ENCODE data around the gene RAB3A. TPM values are rescaled to one million over a fixed set of nuclear protein-coding genes. Genes with fewer than 3 reads are reported as not detected.

Gene RAB3A
- total RNA-seq, 1 experiment from 2014 or later = 1.2 TPM

DNA sequence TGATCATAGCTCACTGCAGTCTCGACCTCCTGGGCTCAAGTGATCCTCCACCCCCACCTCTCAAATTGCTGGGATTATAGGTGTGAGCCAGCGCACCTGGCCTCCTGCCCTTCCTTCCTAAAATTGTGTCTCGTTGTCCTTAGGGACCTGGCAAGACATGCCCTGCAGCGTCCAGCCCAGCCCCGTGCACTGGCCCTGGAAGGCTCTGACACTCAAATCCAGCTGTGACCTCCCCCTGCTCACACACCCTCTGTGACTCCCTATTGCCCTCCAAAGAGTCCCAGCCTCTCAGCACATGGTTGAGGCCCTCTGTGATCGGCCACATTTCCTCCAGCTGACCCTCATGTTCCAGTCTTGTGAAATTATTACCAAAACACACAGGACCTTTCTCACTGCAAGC is 5.9 kb downstream of the RAB3A start:
- peaks cover 9% of the 10 kb centered on the region for H3K36me3 ChIP-seq
- H3K4me1 ChIP-seq (replicated peaks) = peaks cover 12% of the 10 kb centered on the region
- H3K4me3 ChIP-seq = no peak overlapping the region
- no peak for DNase-seq (ENCODE audit: low read depth in 1 of 2, low spot score in 2 of 2)
- no peak overlapping the region for H3K27ac ChIP-seq
- no peaks in the 10 kb centered on the region for H3K27me3 ChIP-seq (replicated peaks)
- H3K9me3 ChIP-seq (replicated peaks) = no peaks in the 10 kb centered on the region

DNA sequence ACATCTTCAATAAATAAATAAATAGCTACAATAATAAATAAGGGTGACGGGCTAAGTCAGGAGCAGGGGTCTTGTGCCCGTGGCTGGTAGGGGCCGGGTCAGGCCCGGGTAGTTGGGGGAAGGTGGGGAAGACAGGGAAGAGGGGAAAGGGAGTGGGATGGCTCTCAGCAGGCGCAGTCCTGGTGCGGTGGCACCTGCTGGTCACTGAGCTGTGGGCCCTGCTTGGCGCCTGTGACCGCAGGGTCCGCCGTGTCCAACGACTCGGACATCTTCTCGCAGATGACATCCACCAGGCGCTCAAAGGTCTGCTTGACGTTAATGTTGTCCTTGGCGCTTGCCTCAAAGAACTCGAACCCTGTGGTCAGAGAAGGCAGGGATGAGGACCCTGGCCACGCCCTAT is 6.5 kb downstream of the RAB3A start:
- Histone ChIP-seq H3K4me3 (no peak overlapping the region), H3K9me3 (replicated peaks) (no peaks in the 10 kb centered on the region), H3K27ac (no peak overlapping the region), H3K36me3 (peaks cover 9% of the 10 kb centered on the region), H3K27me3 (replicated peaks) (no peaks in the 10 kb centered on the region), H3K4me1 (replicated peaks) (peaks cover 9% of the 10 kb centered on the region)
- no peak for DNase-seq (ENCODE audit: low read depth in 1 of 2, low spot score in 2 of 2)

DNA sequence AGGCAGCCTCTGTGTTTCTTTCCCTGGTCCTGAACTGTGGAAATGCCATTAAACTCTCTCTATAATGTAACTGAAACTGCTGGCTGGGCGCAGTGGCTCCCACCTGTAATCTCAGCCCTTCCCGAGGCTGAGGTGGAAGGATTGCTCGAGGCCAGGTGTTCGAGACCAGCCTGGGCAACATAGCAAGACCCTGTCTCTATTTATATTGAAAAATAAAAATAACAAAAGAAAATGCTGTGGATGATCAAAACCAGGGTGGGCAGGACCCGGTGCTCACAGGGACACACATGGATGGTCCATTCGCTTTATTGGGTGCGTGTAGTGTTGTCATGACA is 7.4 kb downstream of the RAB3A start:
- peaks cover 9% of the 10 kb centered on the region for H3K4me1 ChIP-seq (replicated peaks)
- H3K27ac ChIP-seq = no peak overlapping the region
- peaks cover 9% of the 10 kb centered on the region for H3K36me3 ChIP-seq
- no peaks in the 10 kb centered on the region for H3K9me3 ChIP-seq (replicated peaks)
- DNase-seq (ENCODE audit: low read depth in 1 of 2, low spot score in 2 of 2) = no peak
- H3K27me3 ChIP-seq (replicated peaks) = no peaks in the 10 kb centered on the region
- no peak overlapping the region for H3K4me3 ChIP-seq

DNA sequence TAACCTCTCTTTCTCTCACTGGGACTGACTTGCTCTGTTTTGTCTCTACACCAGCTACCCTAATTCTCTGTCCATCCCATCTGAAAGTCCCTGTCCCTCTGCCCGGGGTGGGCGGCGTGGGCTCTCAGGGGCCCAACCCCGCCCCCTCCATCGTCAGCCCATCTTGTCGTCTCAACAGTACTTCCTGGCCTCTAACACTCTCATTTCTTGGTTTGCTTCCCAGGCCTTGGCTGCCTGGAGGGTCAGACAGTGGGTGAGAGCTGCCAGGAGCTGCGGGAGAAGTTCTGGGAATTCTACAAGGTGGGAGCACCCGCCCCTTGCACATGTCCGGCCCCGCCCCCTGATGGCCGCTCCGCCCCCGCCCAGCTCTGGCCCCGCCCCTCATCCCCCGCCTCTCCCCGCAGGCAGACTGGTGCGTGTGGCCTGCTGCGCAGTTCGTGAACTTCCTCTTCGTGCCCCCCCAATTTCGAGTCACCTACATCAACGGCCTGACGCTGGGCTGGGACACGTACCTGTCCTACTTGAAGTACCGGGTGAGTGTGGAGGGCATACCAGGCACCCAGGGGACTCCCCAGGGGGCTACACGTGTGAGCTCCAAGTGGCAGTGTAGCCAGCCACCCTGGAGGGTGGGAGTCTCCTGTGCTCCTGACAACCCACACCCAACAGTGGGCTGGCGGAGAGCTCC is 9.1 kb downstream of the RAB3A start:
- Histone ChIP-seq H3K27ac (no peak overlapping the region), H3K36me3 (peaks cover 9% of the 10 kb centered on the region), H3K9me3 (replicated peaks) (no peaks in the 10 kb centered on the region), H3K4me3 (no peak overlapping the region), H3K27me3 (replicated peaks) (no peaks in the 10 kb centered on the region), H3K4me1 (replicated peaks) (peaks cover 9% of the 10 kb centered on the region)
- DNase-seq (ENCODE audit: low read depth in 1 of 2, low spot score in 2 of 2) = no peak

DNA sequence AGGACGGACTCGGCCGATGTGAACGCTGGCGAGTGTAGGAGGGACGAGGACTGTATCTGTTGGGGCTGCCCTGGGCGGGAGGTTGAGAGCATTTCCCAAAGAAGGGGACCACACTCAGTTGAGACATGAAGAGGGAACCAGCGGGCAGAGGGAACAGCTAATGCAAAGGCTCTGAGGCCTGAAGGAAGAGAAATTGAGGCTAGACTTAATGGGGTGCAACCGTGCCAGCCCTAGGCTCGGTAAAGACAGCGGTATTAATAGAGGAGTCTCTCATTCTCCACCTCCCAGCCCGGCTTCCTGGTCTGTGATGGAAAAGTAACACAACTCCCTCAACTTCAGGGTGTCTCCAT is 9.7 kb downstream of the RAB3A start:
- Histone ChIP-seq H3K27ac (no peak overlapping the region), H3K4me3 (peak overlapping the region; percentile 77), H3K4me1 (replicated peaks) (peaks cover 9% of the 10 kb centered on the region), H3K36me3 (peaks cover 9% of the 10 kb centered on the region), H3K27me3 (replicated peaks) (no peaks in the 10 kb centered on the region), H3K9me3 (replicated peaks) (no peaks in the 10 kb centered on the region)
- no peak for DNase-seq (ENCODE audit: low read depth in 1 of 2, low spot score in 2 of 2)

DNA sequence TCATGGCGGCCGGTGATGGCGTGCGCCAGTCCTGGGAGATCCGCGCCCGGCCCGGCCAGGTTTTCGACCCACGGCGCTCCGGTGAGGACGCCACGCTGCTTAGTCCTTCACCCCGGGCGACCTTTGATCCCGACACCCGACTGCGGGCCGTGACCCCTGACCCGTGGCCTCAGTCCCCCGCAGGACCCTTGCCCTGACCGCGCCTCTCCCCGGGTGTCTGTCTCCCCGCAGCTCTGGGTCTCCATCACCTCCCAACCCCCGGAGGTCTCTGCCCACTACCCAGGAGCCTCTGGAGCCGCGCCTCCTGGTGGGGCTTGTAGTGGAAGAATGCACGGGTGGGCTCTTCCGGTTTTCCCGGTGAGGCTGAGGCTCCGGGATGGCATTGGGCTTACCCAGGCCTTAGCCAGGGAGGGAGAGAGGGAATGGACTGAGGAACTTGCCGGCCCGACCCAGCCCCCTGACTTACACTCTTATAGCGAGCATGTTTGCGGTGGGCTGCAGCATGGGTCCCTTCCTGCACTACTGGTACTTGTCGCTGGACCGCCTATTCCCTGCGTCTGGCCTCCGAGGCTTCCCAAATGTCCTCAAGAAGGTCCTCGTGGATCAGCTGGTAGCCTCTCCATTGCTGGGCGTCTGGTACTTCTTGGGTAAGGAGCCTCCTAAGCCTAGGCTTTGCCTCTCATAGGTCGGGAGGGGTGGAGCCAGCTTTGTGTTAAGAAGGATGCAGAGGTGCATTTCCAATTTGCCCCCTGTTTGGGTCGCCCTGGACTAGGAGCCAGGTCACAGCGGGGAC is 10.3 kb downstream of the RAB3A start:
- Histone ChIP-seq H3K4me3 (peak overlapping the region; percentile 77), H3K27me3 (replicated peaks) (no peaks in the 10 kb centered on the region), H3K27ac (0 out of 2 replicates have a peak overlapping the region, but pooled peaks have one; percentile 9), H3K4me1 (replicated peaks) (peaks cover 9% of the 10 kb centered on the region), H3K36me3 (peaks cover 9% of the 10 kb centered on the region), H3K9me3 (replicated peaks) (no peaks in the 10 kb centered on the region)
- DNase-seq (ENCODE audit: low read depth in 1 of 2, low spot score in 2 of 2) = peak in 1 of 2 experiments; percentile 29

DNA sequence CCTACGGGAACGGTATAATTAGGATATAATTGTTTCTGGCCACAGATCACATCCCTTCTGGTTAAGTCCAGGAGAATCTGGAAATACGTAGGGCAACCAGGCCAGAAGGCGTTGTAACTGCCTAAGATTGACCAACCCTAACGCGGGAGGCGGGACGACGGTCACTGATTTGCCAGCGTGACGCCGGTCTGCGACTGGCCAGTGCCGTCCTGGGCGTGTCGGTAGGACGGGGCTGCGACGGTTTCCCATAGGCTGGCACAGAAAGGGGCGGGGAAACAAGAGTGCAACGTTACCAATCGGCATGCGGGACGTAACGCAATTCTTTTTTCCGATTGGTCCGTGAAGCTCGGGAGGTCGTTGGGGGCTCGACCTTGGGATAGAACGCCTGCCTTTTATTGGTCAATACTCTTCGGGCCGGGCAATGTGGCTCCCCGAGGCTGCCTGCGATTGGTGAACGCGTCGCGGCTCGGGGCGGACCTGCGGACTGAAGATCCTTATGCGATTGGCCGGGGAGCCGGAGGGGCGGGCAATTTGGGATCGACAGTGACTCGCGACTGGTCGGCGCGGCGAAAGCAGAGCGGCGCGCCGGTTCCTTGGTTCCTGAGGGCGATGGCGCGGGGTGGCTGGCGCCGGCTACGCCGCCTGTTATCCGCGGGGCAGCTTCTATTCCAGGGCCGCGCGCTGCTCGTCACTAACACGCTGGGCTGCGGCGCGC is 11.0 kb downstream of the RAB3A start, which contains the start of gene MPV17L2:
TSS of gene MPV17L2 (plus strand) at position 546 of the 715 bp plus-strand sequence. CDS start at position 610, 64 bp downstream.
- H3K27me3 ChIP-seq (replicated peaks) = no peaks in the 10 kb centered on the region
- peak within 1 kb of the TSS; percentile 77 for H3K4me3 ChIP-seq
- no peaks in the 10 kb centered on the region for H3K9me3 ChIP-seq (replicated peaks)
- H3K27ac ChIP-seq = peak within 1 kb of the TSS; percentile 10
- peaks cover 9% of the 10 kb centered on the region for H3K36me3 ChIP-seq
- peak; percentile 99 for DNase-seq (ENCODE audit: low read depth in 1 of 2, low spot score in 2 of 2)
- H3K4me1 ChIP-seq (replicated peaks) = peaks cover 9% of the 10 kb centered on the region

DNA sequence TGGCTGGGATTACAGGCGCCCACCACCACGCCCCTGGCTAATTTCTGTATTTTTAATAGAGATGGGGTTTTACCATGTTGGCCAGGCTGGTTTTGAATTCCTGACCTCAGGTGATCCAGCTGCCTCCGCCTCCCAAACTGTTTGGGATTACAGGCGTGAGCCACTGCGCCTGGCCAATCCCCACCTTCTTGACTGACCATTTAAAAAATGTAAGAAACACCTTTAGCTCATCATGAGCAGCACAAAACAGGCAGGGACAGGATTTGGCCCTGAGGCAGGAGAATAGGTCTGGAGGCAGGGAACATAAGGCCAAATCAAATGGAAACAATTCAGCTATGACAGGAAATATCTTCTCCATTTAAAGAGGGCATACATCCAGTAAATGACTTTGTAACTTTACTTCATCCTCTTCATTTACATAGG is 12.2 kb downstream of the RAB3A start:
- no peaks in the 10 kb centered on the region for H3K9me3 ChIP-seq (replicated peaks)
- no peak for DNase-seq (ENCODE audit: low read depth in 1 of 2, low spot score in 2 of 2)
- no peaks in the 10 kb centered on the region for H3K27me3 ChIP-seq (replicated peaks)
- peaks cover 9% of the 10 kb centered on the region for H3K4me1 ChIP-seq (replicated peaks)
- H3K27ac ChIP-seq = no peak overlapping the region
- peaks cover 9% of the 10 kb centered on the region for H3K36me3 ChIP-seq
- H3K4me3 ChIP-seq = peak overlapping the region; percentile 38

DNA sequence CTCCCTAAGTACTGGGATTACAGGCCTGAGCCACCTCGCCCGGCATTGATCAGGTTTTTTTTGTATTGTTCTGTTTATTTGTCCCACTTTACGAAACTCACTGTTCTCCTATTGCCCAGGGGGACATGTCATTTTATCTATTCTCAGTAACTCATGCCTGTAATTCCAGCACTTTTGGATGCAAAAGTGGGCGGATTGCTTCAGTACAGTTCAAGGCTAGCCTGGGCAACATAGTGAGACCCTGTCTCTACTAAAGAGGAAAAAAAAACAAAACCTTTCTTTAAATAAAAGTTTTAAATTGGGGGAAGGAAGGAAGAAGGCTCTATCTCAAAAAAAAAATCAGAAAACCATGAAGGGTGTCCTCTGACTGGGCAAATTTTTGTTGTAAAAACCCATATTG is 13.6 kb downstream of the RAB3A start:
- Histone ChIP-seq H3K36me3 (peaks cover 3% of the 10 kb centered on the region; the same call in 1 of the 2 replicates), H3K27ac (no peak overlapping the region), H3K4me1 (replicated peaks) (peaks cover 9% of the 10 kb centered on the region), H3K27me3 (replicated peaks) (no peaks in the 10 kb centered on the region; the same call in 1 of the 2 replicates), H3K4me3 (no peak overlapping the region), H3K9me3 (replicated peaks) (no peaks in the 10 kb centered on the region)
- no peak for DNase-seq (ENCODE audit: low read depth in 1 of 2, low spot score in 2 of 2)

DNA sequence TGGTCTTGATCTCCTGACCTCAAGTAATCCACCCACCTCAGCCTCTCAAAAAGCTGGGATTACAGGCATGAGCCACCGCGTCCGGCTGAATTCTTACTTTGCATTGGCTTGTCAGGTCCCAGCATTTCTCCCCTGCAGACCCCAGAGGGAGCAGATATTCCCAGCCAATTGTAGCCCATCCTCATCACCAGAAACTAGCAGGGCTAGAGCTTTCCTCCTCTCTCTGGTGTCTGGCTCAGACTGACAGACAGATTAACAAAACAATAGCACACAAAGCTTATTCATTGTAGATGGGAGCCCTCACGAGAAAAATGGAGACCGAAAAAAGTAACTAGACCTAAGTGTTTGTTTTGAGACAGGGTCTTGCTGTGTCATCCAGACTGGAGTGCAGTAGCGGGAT is 18.3 kb downstream of the RAB3A start:
- no peak for DNase-seq (ENCODE audit: low read depth in 1 of 2, low spot score in 2 of 2)
- H3K4me3 ChIP-seq = no peak overlapping the region
- no peaks in the 10 kb centered on the region for H3K9me3 ChIP-seq (replicated peaks)

DNA sequence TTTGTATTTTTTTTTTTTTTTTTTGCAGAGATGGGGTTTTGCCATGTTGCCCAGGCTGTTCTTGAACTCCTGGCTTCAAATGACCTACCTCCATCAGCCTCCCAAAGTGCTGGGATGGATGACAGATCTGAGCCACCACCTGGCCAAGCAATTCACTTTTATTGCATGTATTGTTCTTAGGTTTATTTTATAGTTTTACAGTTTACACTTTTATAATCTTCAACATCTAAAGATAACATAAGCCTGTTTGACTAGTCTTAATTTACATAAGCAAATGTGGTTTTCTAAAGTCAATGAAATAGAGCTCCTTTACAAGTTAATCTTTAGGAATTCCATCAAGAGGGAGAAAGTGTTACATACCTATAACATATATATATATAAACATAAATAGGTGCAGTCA is 20.3 kb downstream of the RAB3A start:
- DNase-seq (ENCODE audit: low read depth in 1 of 2, low spot score in 2 of 2) = no peak
- Histone ChIP-seq H3K36me3 (no peaks in the 10 kb centered on the region), H3K4me3 (no peak overlapping the region), H3K9me3 (replicated peaks) (no peaks in the 10 kb centered on the region), H3K27me3 (replicated peaks) (peaks cover 32% of the 10 kb centered on the region), H3K27ac (no peak overlapping the region), H3K4me1 (replicated peaks) (no peaks in the 10 kb centered on the region)

More for the DNA sequence above, 18.3 kb downstream of the RAB3A start:
- Histone ChIP-seq H3K27me3 (replicated peaks) (peaks cover 24% of the 10 kb centered on the region), H3K27ac (no peak overlapping the region), H3K36me3 (no peaks in the 10 kb centered on the region), H3K4me1 (replicated peaks) (no peaks in the 10 kb centered on the region)

DNA sequence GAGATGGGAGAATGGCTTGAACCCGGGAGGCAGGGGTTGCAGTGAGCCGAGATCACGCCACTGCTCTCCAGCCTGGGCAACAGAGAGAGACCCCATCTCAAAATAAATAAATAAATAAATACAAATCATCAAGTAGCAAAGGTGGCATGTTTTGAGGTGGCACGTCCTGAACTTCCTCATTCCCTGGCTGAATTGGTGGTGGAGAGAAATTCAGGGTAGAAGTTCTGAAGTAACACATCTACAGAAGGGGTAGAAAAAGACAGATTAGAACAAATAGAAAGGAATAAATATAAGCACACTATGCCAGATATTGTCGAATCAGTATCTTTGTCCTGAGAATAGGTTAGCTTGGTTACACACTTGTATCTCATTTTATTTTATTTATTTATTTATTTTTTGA is 23.9 kb downstream of the RAB3A start:
- no peak for DNase-seq (ENCODE audit: low read depth in 1 of 2, low spot score in 2 of 2)
- Histone ChIP-seq H3K4me1 (replicated peaks) (no peaks in the 10 kb centered on the region), H3K27me3 (replicated peaks) (peaks cover 31% of the 10 kb centered on the region), H3K36me3 (no peaks in the 10 kb centered on the region), H3K9me3 (replicated peaks) (no peaks in the 10 kb centered on the region), H3K27ac (no peak overlapping the region), H3K4me3 (no peak overlapping the region)

DNA sequence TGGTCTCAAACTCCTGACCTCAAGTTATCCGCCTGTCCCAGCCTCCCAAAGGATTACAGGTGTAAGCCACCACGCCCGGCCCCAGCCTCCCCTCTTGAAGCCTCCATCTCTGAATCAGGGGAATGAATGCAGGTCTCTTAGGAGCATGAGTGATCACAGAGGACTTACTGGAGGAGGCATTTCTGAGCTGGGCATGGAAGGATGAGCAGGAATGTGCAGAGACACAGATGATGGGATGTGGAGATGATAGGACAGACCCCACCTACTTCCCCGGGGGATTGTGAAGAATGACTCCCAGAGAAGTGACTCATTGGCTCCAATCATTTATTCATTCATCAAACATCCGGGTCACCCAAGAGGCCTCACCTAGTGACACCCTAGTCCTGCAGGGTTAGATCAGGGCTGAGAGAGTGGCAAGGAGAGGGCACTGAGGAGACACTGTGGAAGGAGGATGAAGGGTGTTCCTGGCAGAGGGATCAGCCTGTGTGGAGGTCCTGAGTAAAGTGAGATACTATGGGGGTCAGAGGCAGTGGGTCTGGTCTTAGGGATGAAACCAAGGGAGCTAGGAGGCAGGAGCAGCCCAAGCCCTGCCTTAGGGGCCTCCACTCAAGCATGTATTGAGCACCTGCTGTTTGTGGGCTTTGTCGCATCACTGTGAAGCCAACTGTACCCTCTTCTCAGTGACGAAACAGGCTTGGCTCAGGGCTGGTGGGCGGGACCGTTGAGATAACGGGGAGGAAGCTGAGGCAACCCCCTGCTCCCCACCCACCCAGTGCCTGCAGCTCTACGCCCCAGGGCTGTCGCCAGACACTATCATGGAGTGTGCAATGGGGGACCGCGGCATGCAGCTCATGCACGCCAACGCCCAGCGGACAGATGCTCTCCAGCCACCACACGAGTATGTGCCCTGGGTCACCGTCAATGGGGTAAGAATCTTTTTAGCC is 27.2 kb downstream of the RAB3A start:
- Histone ChIP-seq H3K36me3 (no peaks in the 10 kb centered on the region), H3K4me1 (replicated peaks) (peaks cover 12% of the 10 kb centered on the region), H3K27ac (no peak overlapping the region), H3K4me3 (no peak overlapping the region), H3K9me3 (replicated peaks) (no peaks in the 10 kb centered on the region), H3K27me3 (replicated peaks) (peaks cover 15% of the 10 kb centered on the region)
- no peak for DNase-seq (ENCODE audit: low read depth in 1 of 2, low spot score in 2 of 2)
